IPS-20b (cell line): ENCODE measurements around the gene CYTH1.

Experiments used
- H3K27ac ChIP-seq: one replicate; pipeline ENCODE4 v1.5.1; 2013; ENCODE audit warnings: low read length
- H3K27me3 ChIP-seq: 2 replicates; pipeline ENCODE4 v1.6.1; 2013; ENCODE audit warnings: mild to moderate bottlenecking, low read length, inconsistent platforms; ENCODE audit not compliant: insufficient read depth
- H3K36me3 ChIP-seq: 2 replicates; pipeline ENCODE4 v1.6.1; 2013; ENCODE audit warnings: low read depth, mild to moderate bottlenecking, inconsistent platforms, low read length, moderate library complexity; ENCODE audit not compliant: insufficient read depth
- H3K4me1 ChIP-seq: 2 replicates; pipeline ENCODE4 v1.6.1; 2013; ENCODE audit warnings: mild to moderate bottlenecking, control low read depth, inconsistent platforms, low read length, moderate library complexity; ENCODE audit not compliant: insufficient read depth
- H3K4me3 ChIP-seq: 2 replicates; pipeline ENCODE4 v1.5.1; 2013; ENCODE audit warnings: mild to moderate bottlenecking, low read length, inconsistent platforms
- H3K9ac ChIP-seq: 2 replicates; pipeline ENCODE4 v1.6.1; 2013; ENCODE audit warnings: low read depth, mild to moderate bottlenecking, inconsistent platforms, low read length, moderate library complexity
- H3K9me3 ChIP-seq: 2 replicates; pipeline ENCODE4 v1.6.1; 2013; ENCODE audit warnings: mild to moderate bottlenecking, low read depth, low read length, inconsistent platforms; ENCODE audit not compliant: insufficient read depth

CYTH1 gene, protein sequence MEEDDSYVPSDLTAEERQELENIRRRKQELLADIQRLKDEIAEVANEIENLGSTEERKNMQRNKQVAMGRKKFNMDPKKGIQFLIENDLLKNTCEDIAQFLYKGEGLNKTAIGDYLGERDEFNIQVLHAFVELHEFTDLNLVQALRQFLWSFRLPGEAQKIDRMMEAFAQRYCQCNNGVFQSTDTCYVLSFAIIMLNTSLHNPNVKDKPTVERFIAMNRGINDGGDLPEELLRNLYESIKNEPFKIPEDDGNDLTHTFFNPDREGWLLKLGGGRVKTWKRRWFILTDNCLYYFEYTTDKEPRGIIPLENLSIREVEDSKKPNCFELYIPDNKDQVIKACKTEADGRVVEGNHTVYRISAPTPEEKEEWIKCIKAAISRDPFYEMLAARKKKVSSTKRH

DNA sequence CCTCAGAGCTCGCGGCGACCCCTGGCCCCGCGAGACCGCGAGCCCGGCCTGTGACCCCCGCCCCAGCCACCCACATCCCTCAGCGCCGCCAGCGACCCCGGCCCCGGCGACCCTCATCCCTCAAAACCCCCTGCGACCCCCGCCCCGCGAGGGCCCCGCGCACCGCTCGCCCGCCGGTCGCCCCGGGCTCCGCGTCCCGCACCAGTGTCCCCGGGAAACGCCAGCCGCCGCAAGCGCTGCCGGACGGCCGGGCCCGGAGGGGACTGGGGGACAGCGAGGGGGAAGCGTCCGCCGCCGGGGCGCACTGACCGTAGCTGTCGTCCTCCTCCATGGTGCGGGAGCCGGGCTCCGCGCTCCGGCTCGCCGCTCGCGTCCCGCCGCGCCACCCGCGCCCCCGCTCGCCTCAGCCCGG lies at the start of gene CYTH1:
Gene CYTH1 (minus strand): TSS at position 381 of the 412 bp plus-strand sequence. CDS start 50 bp downstream, at position 331.
- Histone ChIP-seq H3K27ac (no peak within 1 kb of the TSS), H3K4me3 (peak within 1 kb of the TSS; percentile 68), H3K4me1 (no peaks in the 10 kb centered on the region)

DNA sequence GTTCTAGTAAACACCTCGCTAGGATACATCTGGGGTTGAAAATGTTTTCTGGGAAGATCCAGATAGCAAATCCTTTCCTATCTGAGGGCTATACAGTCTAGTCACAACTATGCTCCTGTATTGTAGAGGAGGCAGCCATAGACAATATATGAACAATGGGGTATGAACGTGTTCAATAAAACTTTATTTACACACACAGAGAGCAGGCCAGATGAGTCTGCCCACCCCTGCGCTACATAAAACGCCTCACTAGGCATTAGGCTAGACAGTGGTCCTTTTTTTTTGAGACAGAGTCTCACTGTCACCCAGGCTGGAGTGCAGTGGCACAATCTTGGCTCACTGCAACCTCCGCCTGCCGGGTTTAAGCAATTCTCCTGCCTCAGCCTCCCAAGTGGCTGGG lies 47.4 kb upstream of the CYTH1 start:
- Histone ChIP-seq H3K27ac (no peak overlapping the region), H3K4me1 (no peaks in the 10 kb centered on the region), H3K9me3 (no peaks in the 10 kb centered on the region), H3K27me3 (no peaks in the 10 kb centered on the region), H3K36me3 (peaks cover 97% of the 10 kb centered on the region), H3K4me3 (no peak overlapping the region), H3K9ac (no peak overlapping the region)

More for the DNA sequence above, at the start of gene CYTH1:
- no peaks in the 10 kb centered on the region for H3K36me3 ChIP-seq
- H3K27me3 ChIP-seq: peaks cover 4% of the 10 kb centered on the region; the same call in 1 of the 2 replicates
- no peaks in the 10 kb centered on the region for H3K9me3 ChIP-seq
- H3K9ac ChIP-seq: peak within 1 kb of the TSS; percentile 80

DNA sequence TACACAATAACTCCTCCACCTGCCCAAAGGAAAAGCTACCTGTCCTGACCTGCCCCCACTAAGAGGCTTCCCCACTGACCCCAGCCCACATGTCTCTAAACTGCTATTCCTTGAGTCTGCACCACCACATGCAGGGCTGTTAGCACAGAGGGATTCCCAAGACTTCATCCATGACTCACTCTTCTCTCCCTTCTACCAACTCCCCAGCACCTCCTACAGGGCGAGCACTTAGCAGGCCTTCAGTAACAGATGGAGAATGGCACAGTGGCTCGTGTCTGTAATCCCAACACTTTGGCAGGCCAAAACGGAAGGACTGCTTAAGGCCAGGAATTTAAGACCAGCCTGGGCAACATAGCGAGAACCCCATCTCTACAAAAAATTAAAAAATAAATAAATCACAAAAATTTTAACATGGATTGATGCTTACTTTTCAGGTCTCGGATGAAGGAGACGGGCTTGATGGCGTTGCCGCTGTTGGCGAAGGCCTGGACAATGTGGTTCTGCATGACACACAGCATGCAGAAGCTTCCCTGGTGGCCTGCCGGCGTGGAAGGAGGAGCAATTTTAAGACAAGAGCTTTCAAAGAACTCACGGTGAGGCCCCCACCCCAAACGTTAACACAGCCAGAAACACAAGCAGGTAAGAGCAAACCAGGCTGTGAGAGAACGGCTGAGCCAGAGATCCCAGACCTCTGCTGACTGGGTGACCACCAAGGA lies 46.6 kb upstream of the CYTH1 start:
- H3K4me1 ChIP-seq: no peaks in the 10 kb centered on the region
- H3K36me3 ChIP-seq: peaks cover 97% of the 10 kb centered on the region
- H3K4me3 ChIP-seq: no peak overlapping the region
- no peaks in the 10 kb centered on the region for H3K27me3 ChIP-seq
- no peak overlapping the region; the same call in 1 of the 2 replicates for H3K9ac ChIP-seq
- no peak overlapping the region for H3K27ac ChIP-seq
- no peaks in the 10 kb centered on the region for H3K9me3 ChIP-seq

DNA sequence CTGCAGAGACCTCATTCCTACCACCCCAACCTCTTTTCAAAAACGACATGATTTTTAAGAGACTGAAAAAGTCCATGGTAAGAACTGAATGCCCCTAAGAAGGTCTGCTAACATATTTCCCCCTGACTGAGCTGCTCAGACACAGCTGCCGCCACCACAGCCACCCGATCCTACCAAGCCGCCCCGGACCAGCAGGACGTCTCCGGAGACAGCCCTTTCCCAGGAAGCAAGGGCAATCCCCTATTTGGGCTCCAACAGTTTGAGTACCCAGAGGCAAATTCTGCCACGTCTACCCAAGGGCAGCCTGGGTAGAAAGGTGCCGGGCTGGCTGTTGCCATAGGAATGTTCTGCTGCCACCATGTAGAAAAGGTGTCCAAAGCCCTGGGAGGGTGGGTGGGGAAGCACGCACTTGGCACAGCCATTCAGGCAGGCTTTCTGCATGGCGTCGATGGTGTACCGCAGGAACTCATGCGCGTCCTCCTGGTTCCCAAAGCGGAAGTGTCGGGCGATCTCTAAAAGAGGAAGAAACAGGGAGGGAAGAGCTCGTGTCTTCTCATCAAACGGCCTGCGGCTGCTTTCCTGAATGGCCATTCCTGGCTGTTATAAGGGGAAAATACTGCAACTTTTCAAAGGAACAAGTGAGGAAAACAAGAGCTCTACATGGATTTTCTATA lies 44.9 kb upstream of the CYTH1 start:
- no peak overlapping the region for H3K27ac ChIP-seq
- H3K27me3 ChIP-seq: no peaks in the 10 kb centered on the region
- no peaks in the 10 kb centered on the region for H3K4me1 ChIP-seq

DNA sequence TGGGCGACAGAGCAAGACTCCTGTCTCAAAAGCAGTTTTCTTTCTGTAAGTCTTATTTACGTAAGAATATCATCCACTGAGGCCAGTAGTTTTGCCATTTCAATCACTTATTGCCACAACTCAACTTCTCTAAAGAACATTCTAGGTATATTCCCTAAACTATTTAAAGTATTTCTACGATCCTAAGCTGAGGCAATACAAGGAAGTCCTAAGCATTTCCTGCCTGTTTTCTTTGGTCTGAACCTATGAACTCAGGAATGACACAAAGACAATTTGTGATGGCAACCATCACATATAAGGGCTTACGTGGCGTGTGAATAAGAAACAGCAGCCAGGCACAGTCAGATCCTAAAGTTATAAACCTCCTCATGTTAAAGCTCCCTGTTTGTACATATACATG lies 44.3 kb upstream of the CYTH1 start:
- no peaks in the 10 kb centered on the region for H3K9me3 ChIP-seq
- H3K27me3 ChIP-seq: no peaks in the 10 kb centered on the region
- peaks cover 95% of the 10 kb centered on the region for H3K36me3 ChIP-seq
- no peaks in the 10 kb centered on the region for H3K4me1 ChIP-seq
- no peak overlapping the region for H3K27ac ChIP-seq
- no peak overlapping the region for H3K4me3 ChIP-seq
- no peak overlapping the region for H3K9ac ChIP-seq

More for the DNA sequence above, 44.9 kb upstream of the CYTH1 start:
- Histone ChIP-seq H3K4me3 (no peak overlapping the region), H3K36me3 (peaks cover 95% of the 10 kb centered on the region), H3K9ac (no peak overlapping the region), H3K9me3 (no peaks in the 10 kb centered on the region)

DNA sequence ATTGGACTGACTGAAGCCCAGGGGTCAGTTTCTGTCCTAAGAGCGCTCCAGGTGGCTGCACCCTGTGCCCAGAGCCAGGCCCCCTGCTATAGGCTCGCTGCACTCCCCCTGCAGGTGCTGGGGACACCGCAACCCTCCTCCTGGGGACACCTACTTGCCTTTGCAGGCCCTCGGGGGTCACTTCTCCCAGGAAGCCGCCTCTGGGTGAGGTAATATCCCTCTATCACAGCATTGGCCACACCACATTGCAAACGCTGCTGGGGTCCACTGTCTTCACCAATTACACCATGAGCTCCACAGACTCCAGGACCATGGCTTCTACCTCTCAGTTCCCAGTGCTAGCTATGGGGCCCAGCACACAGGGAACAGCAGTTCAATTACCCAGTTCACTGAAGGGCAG lies 43.6 kb upstream of the CYTH1 start:
- Histone ChIP-seq H3K4me3 (no peak overlapping the region), H3K27me3 (no peaks in the 10 kb centered on the region), H3K9ac (no peak overlapping the region), H3K4me1 (no peaks in the 10 kb centered on the region), H3K9me3 (no peaks in the 10 kb centered on the region), H3K27ac (no peak overlapping the region), H3K36me3 (peaks cover 95% of the 10 kb centered on the region)

DNA sequence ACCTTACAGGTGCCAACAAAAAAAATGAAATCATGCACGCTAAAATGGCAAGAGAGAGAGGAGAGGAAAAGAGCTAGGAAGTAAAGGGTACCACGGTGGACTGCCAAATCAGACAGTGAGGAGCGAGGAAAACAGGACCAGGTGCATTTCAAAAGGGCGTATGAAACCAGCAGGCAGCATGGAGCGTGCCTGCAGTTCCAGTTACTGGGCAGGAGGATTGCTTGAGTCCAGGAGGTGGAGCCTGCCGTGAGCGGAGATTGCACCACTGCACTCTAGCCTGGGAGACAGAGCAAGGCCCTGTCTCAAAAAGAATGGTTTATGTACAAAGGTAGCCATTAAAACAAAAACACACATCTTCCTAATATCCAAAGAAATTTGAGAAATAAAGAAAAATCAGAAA lies 42.2 kb upstream of the CYTH1 start:
- Histone ChIP-seq H3K27ac (no peak overlapping the region), H3K27me3 (no peaks in the 10 kb centered on the region), H3K4me3 (no peak overlapping the region), H3K9me3 (no peaks in the 10 kb centered on the region), H3K4me1 (no peaks in the 10 kb centered on the region), H3K9ac (no peak overlapping the region), H3K36me3 (peaks cover 95% of the 10 kb centered on the region)

DNA sequence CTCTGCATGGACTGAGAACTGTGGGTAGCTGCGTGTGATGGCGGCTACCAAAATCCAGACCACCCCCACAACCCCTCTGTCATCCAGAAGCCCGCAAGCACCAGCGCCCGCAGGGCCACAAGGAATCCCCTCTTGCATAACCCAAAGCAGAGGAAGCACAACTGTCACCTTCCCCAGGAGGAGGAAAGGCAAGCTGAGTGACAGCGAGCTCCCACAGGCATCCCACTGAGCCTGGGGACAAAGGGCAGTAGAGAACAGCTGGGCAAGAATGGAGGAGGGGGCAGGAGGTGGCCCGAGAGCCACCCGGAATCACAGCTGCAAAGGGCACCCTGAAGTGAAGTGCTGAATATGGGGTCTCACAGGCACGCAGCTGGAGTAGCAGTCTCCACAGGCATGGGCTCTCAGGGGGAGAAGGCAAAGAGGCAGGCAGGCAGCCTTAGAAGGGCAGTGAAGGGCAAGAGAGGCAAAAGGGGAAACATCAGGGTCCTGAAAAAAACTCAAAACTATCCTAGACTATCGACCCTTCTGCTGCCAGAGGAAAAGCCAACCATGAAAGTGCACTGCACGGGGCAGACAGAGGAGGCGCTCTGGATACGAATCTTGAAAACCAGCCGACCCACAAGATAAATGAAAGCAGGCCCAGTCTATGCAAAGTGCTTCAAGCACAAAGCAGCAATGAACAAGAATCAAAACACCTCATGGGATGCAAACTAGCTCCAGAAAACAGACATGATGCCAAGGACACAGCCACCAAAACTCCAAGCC lies 41.4 kb upstream of the CYTH1 start:
- H3K4me1 ChIP-seq: no peaks in the 10 kb centered on the region
- H3K4me3 ChIP-seq: no peak overlapping the region
- H3K9me3 ChIP-seq: no peaks in the 10 kb centered on the region
- no peak overlapping the region for H3K27ac ChIP-seq
- H3K27me3 ChIP-seq: no peaks in the 10 kb centered on the region
- H3K9ac ChIP-seq: no peak overlapping the region
- H3K36me3 ChIP-seq: peaks cover 95% of the 10 kb centered on the region

DNA sequence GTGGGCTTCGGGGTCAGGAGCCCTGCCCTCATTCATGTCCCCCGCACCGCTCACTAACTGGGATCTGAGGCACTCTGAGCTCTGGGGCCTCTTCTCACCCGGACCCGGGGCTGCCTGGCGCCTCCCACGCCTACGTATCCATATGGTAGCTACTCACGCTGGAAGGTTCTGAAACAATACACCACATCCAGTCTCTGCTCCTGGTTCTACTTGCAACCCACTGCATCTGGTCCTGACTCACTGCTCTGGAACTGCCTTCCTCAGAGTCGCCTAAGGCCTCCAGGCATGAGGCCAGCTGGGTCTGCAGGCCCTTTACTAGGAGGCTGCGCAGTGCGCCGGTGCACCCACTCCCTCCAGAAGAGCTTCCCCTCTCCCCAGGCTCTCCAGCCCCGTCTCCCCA lies 40.5 kb upstream of the CYTH1 start:
- Histone ChIP-seq H3K36me3 (peaks cover 95% of the 10 kb centered on the region), H3K9me3 (no peaks in the 10 kb centered on the region), H3K27ac (no peak overlapping the region), H3K4me1 (no peaks in the 10 kb centered on the region), H3K9ac (no peak overlapping the region), H3K4me3 (no peak overlapping the region), H3K27me3 (no peaks in the 10 kb centered on the region)

DNA sequence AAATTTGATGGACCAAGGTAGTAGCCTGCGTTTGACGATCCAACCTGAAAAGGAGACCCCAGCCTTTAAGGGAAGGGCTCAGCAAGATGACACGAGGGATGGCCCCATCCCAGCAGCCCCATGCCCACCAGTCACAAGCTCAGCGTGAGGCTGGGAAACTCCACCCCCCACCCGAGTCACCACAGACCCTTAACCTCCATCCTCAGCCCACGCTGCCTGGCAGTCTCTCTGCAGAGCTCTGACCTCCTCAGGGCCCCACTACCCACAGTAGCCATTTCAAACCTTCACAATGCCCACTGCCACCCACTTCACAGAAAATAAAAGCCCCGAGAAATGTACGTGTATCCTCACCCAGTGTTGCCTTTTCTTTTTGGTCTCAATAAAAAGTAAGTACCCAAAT lies 39.9 kb upstream of the CYTH1 start:
- Histone ChIP-seq H3K9ac (no peak overlapping the region), H3K36me3 (peaks cover 96% of the 10 kb centered on the region), H3K27me3 (no peaks in the 10 kb centered on the region)

DNA sequence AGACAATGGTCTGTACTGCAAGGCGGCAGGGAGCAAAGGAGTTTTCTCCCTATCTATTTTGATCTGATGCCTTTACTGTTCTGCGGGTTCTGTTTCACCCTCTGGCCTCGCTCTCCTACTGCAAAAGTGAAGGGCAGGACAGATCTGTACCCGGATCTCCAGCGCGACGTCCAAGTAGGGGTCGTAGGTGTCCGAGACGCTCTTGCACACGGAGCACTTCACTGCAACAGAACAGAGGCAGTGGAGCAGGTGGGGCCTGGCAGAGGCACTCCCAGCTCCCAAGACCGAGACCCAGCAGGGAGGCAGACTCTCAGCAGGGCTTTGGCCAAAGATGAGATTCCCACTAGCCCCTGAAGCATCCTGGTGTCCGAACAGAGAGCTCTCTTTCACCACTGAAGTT lies 38.8 kb upstream of the CYTH1 start:
- peaks cover 96% of the 10 kb centered on the region for H3K36me3 ChIP-seq
- no peak overlapping the region for H3K9ac ChIP-seq
- no peak overlapping the region for H3K4me3 ChIP-seq
- no peaks in the 10 kb centered on the region for H3K9me3 ChIP-seq
- H3K27ac ChIP-seq: no peak overlapping the region
- H3K4me1 ChIP-seq: no peaks in the 10 kb centered on the region
- H3K27me3 ChIP-seq: no peaks in the 10 kb centered on the region

More for the DNA sequence above, 39.9 kb upstream of the CYTH1 start:
- Histone ChIP-seq H3K27ac (no peak overlapping the region), H3K9me3 (no peaks in the 10 kb centered on the region), H3K4me1 (no peaks in the 10 kb centered on the region), H3K4me3 (no peak overlapping the region)
